Astrocyte (in vitro differentiated cells and primary cell): Measurements from ENCODE around the gene CATSPERZ. TPM values are rescaled to one million over a fixed set of nuclear protein-coding genes. Genes with fewer than 3 reads are reported as not detected.

Experiments
- DNase-seq: peaks from one replicate; pipeline ENCODE4 v3.0.0-alpha.2; 2010; ENCODE audit warnings: low read depth
- FAIRE-seq: peaks from 2 replicates; lab custom pipeline; 2011; peaks lifted over from hg19 to GRCh38; lab: Jason Lieb, UNC
- H2AFZ ChIP-seq: 2 replicates; pipeline ENCODE4 v1.6.0; 2012; ENCODE audit warnings: low read depth, low read length, inconsistent platforms
- H3K27ac ChIP-seq: 2 replicates; pipeline ENCODE4 v1.5.1; 2011; ENCODE audit warnings: low read depth, low read length, inconsistent platforms
- H3K27me3 ChIP-seq: 2 replicates; pipeline ENCODE4 v1.6.0; 2011; ENCODE audit warnings: low read length, inconsistent platforms; ENCODE audit not compliant: insufficient read depth
- H3K36me3 ChIP-seq: 2 replicates; pipeline ENCODE4 v1.5.1; 2011; ENCODE audit warnings: low read length, inconsistent platforms; ENCODE audit not compliant: insufficient read depth
- H3K4me1 ChIP-seq: 2 replicates; pipeline ENCODE4 v1.5.1; 2011; ENCODE audit warnings: low read length, inconsistent platforms; ENCODE audit not compliant: insufficient read depth
- H3K4me2 ChIP-seq: 2 replicates; pipeline ENCODE4 v1.6.0; 2012; ENCODE audit warnings: low read length, inconsistent platforms
- H3K4me3 ChIP-seq: 2 replicates; pipeline ENCODE4 v1.5.1; 2011; ENCODE audit warnings: low read depth, mild to moderate bottlenecking, low read length, inconsistent platforms; ENCODE audit not compliant: insufficient read depth
- H3K79me2 ChIP-seq: 2 replicates; pipeline ENCODE4 v1.6.0; 2012; ENCODE audit warnings: mild to moderate bottlenecking, low read length, inconsistent platforms; ENCODE audit not compliant: insufficient read depth
- H3K9ac ChIP-seq: 2 replicates; pipeline ENCODE4 v1.6.0; 2012; ENCODE audit warnings: mild to moderate bottlenecking, low read length, inconsistent platforms
- H3K9me3 ChIP-seq: 2 replicates; pipeline ENCODE4 v1.5.1; 2012; ENCODE audit warnings: low read depth, mild to moderate bottlenecking, low read length, inconsistent platforms; ENCODE audit not compliant: insufficient read depth
- H4K20me1 ChIP-seq: 2 replicates; pipeline ENCODE4 v1.6.0; 2012; ENCODE audit warnings: low read length, inconsistent platforms; ENCODE audit not compliant: insufficient read depth
- H3K27ac Mint-ChIP-seq: one replicate; pipeline ENCODE4 v1.8.0; 2021; ENCODE audit warnings: mild to moderate bottlenecking, mixed read lengths; ENCODE audit not compliant: unreplicated experiment
- H3K27me3 Mint-ChIP-seq: one replicate; pipeline ENCODE4 v1.8.0; 2021; ENCODE audit warnings: low read depth, mixed read lengths; ENCODE audit not compliant: unreplicated experiment
- H3K36me3 Mint-ChIP-seq: one replicate; pipeline ENCODE4 v1.8.0; 2021; ENCODE audit warnings: low read depth, mixed read lengths; ENCODE audit not compliant: unreplicated experiment
- H3K4me1 Mint-ChIP-seq: one replicate; pipeline ENCODE4 v1.8.0; 2021; ENCODE audit warnings: low read depth, mixed read lengths; ENCODE audit not compliant: unreplicated experiment
- H3K4me3 Mint-ChIP-seq: one replicate; pipeline ENCODE4 v1.8.0; 2021; ENCODE audit warnings: mild to moderate bottlenecking, moderate library complexity, mixed read lengths; ENCODE audit not compliant: unreplicated experiment
- H3K9me3 Mint-ChIP-seq: one replicate; pipeline ENCODE4 v1.8.0; 2021; ENCODE audit warnings: mild to moderate bottlenecking, mixed read lengths; ENCODE audit not compliant: unreplicated experiment
- EZH2 ChIP-seq: IDR thresholded peaks from 2 replicates; pipeline ENCODE4 v1.6.1; 2012; ENCODE audit warnings: mild to moderate bottlenecking, low read length, inconsistent platforms; ENCODE audit not compliant: insufficient read depth
- total RNA-seq: library from RNA; stranded (reverse); gene quantifications from 2 replicates; pipeline ENCODE4 v1.2.1, GENCODE V29; 2021
- TF ChIP-seq, protein P1 (sequence below): IDR thresholded peaks from 2 replicates; pipeline ENCODE4 v1.5.1; 2011; ENCODE audit warnings: low read depth, mild to moderate bottlenecking, inconsistent platforms, low read length, moderate library complexity; ENCODE audit not compliant: insufficient read depth

The CATSPERZ gene
- total RNA-seq, 1 donor from 2014 or later, result not detected

- Mint-ChIP-seq H3K36me3 (peaks cover 4% of the 10 kb centered on the region), H3K27ac (peak overlapping the region; percentile 67), H3K4me3 (peak overlapping the region; percentile 76), H3K27me3 (peaks cover 64% of the 10 kb centered on the region), H3K9me3 (no peaks in the 10 kb centered on the region), H3K4me1 (peaks cover 10% of the 10 kb centered on the region)
- peaks cover 26% of the 10 kb centered on the region for H4K20me1 ChIP-seq
- H3K27ac ChIP-seq, result no peak overlapping the region
- TF ChIP-seq, protein P1, sequence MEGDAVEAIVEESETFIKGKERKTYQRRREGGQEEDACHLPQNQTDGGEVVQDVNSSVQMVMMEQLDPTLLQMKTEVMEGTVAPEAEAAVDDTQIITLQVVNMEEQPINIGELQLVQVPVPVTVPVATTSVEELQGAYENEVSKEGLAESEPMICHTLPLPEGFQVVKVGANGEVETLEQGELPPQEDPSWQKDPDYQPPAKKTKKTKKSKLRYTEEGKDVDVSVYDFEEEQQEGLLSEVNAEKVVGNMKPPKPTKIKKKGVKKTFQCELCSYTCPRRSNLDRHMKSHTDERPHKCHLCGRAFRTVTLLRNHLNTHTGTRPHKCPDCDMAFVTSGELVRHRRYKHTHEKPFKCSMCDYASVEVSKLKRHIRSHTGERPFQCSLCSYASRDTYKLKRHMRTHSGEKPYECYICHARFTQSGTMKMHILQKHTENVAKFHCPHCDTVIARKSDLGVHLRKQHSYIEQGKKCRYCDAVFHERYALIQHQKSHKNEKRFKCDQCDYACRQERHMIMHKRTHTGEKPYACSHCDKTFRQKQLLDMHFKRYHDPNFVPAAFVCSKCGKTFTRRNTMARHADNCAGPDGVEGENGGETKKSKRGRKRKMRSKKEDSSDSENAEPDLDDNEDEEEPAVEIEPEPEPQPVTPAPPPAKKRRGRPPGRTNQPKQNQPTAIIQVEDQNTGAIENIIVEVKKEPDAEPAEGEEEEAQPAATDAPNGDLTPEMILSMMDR, result no peak
- no peak for TF ChIP-seq EZH2
- H3K36me3 ChIP-seq, result no peaks in the 10 kb centered on the region
- H3K4me2 ChIP-seq, result no peak overlapping the region
- H3K9me3 ChIP-seq, result no peaks in the 10 kb centered on the region
- H3K9ac ChIP-seq, result no peak overlapping the region
- no peaks in the 10 kb centered on the region for H3K79me2 ChIP-seq
- peak; percentile 22 for DNase-seq
- H2AFZ ChIP-seq, result no peak overlapping the region
- H3K27me3 ChIP-seq, result peaks cover 81% of the 10 kb centered on the region
- no peak overlapping the region for H3K4me3 ChIP-seq
- H3K4me1 ChIP-seq, result peaks cover 4% of the 10 kb centered on the region
- no peak for FAIRE-seq
Measured at GRCh38 chr11:64294774-64295173, 5.4 kb upstream of the CATSPERZ start.

DNA sequence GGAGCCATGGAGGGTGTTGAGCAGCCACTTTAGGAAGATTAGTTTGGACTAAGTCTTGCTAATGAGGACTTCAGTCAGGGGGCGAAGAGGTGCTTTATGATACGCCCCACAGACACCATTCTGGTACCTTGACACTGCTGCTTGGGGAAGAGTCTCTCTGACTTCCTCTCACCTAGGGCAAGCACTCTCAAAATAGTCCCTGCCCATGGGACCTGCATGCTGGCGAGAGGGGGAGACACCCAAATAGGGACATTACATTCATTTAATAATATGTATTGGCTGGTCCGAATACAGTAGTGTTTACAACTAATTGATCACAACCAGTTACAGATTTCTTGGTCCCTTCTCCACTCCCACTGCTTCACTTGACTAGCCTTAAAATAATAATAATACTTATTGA is 4.4 kb upstream of the CATSPERZ start:
- Mint-ChIP-seq H3K9me3 (no peaks in the 10 kb centered on the region), H3K27me3 (peaks cover 62% of the 10 kb centered on the region), H3K4me3 (no peak overlapping the region), H3K36me3 (no peaks in the 10 kb centered on the region), H3K27ac (no peak overlapping the region), H3K4me1 (peaks cover 10% of the 10 kb centered on the region)
- H3K9ac ChIP-seq, result no peak overlapping the region
- H3K9me3 ChIP-seq, result no peaks in the 10 kb centered on the region
- H2AFZ ChIP-seq, result no peak overlapping the region
- H3K36me3 ChIP-seq, result no peaks in the 10 kb centered on the region
- FAIRE-seq, result no peak
- no peak overlapping the region for H3K4me2 ChIP-seq
- no peaks in the 10 kb centered on the region for H3K79me2 ChIP-seq
- peaks cover 10% of the 10 kb centered on the region for H3K4me1 ChIP-seq
- no peak for TF ChIP-seq EZH2
- TF ChIP-seq, protein P1, result no peak
- peaks cover 18% of the 10 kb centered on the region for H4K20me1 ChIP-seq
- H3K27ac ChIP-seq, result no peak overlapping the region
- DNase-seq, result no peak
- H3K4me3 ChIP-seq, result no peak overlapping the region
- peaks cover 85% of the 10 kb centered on the region for H3K27me3 ChIP-seq

DNA sequence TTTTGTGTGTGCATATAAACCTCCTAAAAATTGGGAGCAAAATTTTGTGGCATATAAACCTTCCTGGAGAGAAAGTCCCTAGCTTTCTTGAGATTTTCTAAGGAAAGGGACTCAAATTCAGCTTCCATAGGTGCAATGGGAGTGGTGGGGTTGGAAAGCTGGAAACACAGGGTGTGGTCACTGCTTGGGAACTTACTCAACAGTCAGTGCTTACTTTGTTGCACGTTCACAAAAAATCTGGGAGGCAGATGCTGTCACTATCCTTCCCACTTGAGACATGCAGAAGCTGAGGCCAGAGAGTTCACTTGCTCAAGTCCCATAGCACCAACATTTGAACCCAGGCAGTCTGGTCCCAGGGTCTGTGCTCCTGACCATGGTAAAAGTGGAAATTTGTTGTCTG is 3.9 kb upstream of the CATSPERZ start:
- Histone ChIP-seq H3K4me2 (no peak overlapping the region), H3K9ac (no peak overlapping the region), H4K20me1 (peaks cover 15% of the 10 kb centered on the region), H3K27ac (no peak overlapping the region), H3K79me2 (no peaks in the 10 kb centered on the region), H3K9me3 (no peaks in the 10 kb centered on the region), H2AFZ (no peak overlapping the region), H3K36me3 (no peaks in the 10 kb centered on the region), H3K4me1 (peaks cover 14% of the 10 kb centered on the region), H3K4me3 (no peak overlapping the region), H3K27me3 (peaks cover 82% of the 10 kb centered on the region)
- no peak overlapping the region for H3K27ac Mint-ChIP-seq
- H3K4me3 Mint-ChIP-seq, result no peak overlapping the region
- FAIRE-seq (no peak), DNase-seq (no peak)
- no peak for TF ChIP-seq EZH2
- TF ChIP-seq, protein P1, result no peak
- no peaks in the 10 kb centered on the region for H3K36me3 Mint-ChIP-seq
- H3K9me3 Mint-ChIP-seq, result no peaks in the 10 kb centered on the region
- peaks cover 10% of the 10 kb centered on the region for H3K4me1 Mint-ChIP-seq
- peaks cover 64% of the 10 kb centered on the region for H3K27me3 Mint-ChIP-seq
